IMR-90 (cell line): Measurements from ENCODE around the gene TCF12. TPM values are rescaled to one million over a fixed set of nuclear protein-coding genes. Genes with fewer than 3 reads are reported as not detected.

Experiments used
- ATAC-seq: fragments of 200-7000 bp; cut with Tn5 transposase; 2 replicates; pipeline ENCODE4 v1.9.1; 2020; ENCODE audit warnings: low read depth, mild to moderate bottlenecking, moderate library complexity
- BruUV-seq: library from RNA; stranded (reverse); fragments of 400-500 nt; replicated peaks from 2 replicates; lab custom pipeline; 2021; lab: Mats Ljungman, UMichigan
- CTCF ChIA-PET: fragments of 300-600 bp; formaldehyde crosslinking; extraction: SDS; loops from one replicate; lab custom pipeline; 2021; ENCODE audit warnings: antibody characterized with exemption; lab: Yijun Ruan, JAX
- POLR2A ChIA-PET: fragments of 300-600 bp; sonication (Branson Sonifier 250); formaldehyde crosslinking; loops from one replicate; lab custom pipeline; 2022; ENCODE audit warnings: antibody characterized with exemption; ENCODE audit not compliant: unreplicated experiment; lab: Charles Lee
- DNase-seq: peaks from one replicate; pipeline ENCODE4 v3.0.0; 2013
- H2AFZ ChIP-seq: replicated peaks from 2 replicates; pipeline ENCODE3; 2013; ENCODE audit warnings: low read length, mild to moderate bottlenecking; ENCODE audit not compliant: poor library complexity
- H2AK5ac ChIP-seq: 2 replicates; pipeline ENCODE4 v1.6.1; 2013; ENCODE audit warnings: low read depth, low read length, inconsistent platforms
- H2AK9ac ChIP-seq: replicated peaks from 2 replicates; pipeline ENCODE3; 2013; ENCODE audit warnings: mild to moderate bottlenecking, low read depth, low read length, moderate library complexity; ENCODE audit not compliant: poor library complexity
- H2BK120ac ChIP-seq: 2 replicates; pipeline ENCODE4 v1.6.1; 2013; ENCODE audit warnings: low read depth, low read length, inconsistent platforms
- H2BK15ac ChIP-seq: 3 replicates; pipeline ENCODE4 v1.6.1; 2013; ENCODE audit warnings: low read depth, low read length, inconsistent platforms
- H2BK20ac ChIP-seq: 2 replicates; pipeline ENCODE4 v1.6.1; 2013; ENCODE audit warnings: low read depth, mild to moderate bottlenecking, inconsistent platforms, low read length, moderate library complexity
- H2BK5ac ChIP-seq: 2 replicates; pipeline ENCODE4 v1.6.1; 2013; ENCODE audit warnings: mild to moderate bottlenecking, low read depth, low read length, inconsistent platforms; ENCODE audit not compliant: poor library complexity, severe bottlenecking
- H3K14ac ChIP-seq: replicated peaks from 2 replicates; pipeline ENCODE4 v1.6.1; 2013; ENCODE audit warnings: low read depth, low read length, inconsistent platforms
- H3K18ac ChIP-seq: 2 replicates; pipeline ENCODE4 v1.6.1; 2013; ENCODE audit warnings: low read depth, low read length, control low read depth
- H3K23ac ChIP-seq: 2 replicates; pipeline ENCODE4 v1.6.1; 2013; ENCODE audit warnings: low read depth, low read length, inconsistent platforms
- H3K27ac ChIP-seq: 2 replicates; pipeline ENCODE4 v1.5.1; 2013; ENCODE audit warnings: mild to moderate bottlenecking, control low read depth, low read length; ENCODE audit not compliant: insufficient read depth
- H3K27me3 ChIP-seq: 2 replicates; pipeline ENCODE4 v1.6.1; 2013; ENCODE audit warnings: low read length; ENCODE audit not compliant: control insufficient read depth, insufficient read depth
- H3K36me3 ChIP-seq: 2 replicates; pipeline ENCODE4 v1.6.1; 2013; ENCODE audit warnings: low read length, mixed read lengths; ENCODE audit not compliant: control insufficient read depth, insufficient read depth
- H3K4ac ChIP-seq: 2 replicates; pipeline ENCODE4 v1.6.1; 2013; ENCODE audit warnings: low read depth, low read length, inconsistent platforms
- H3K4me1 ChIP-seq: 2 replicates; pipeline ENCODE4 v1.6.1; 2013; ENCODE audit warnings: low read length, mixed read lengths; ENCODE audit not compliant: control insufficient read depth, insufficient read depth
- H3K4me2 ChIP-seq: 2 replicates; pipeline ENCODE4 v1.6.1; 2013; ENCODE audit warnings: low read depth, mild to moderate bottlenecking, control low read depth, low read length, moderate library complexity
- H3K4me3 ChIP-seq: 2 replicates; pipeline ENCODE4 v1.5.1; 2013; ENCODE audit warnings: low read depth, mild to moderate bottlenecking, control low read depth, low read length, moderate library complexity; ENCODE audit not compliant: insufficient read depth
- H3K56ac ChIP-seq: 2 replicates; pipeline ENCODE4 v1.6.1; 2013; ENCODE audit warnings: low read length, inconsistent platforms; ENCODE audit not compliant: insufficient read depth; ENCODE audit errors: extremely low read depth
- H3K79me1 ChIP-seq, 2 experiments: 2 replicates each; pipeline ENCODE4 v1.6.1; 2013; ENCODE audit warnings: low read length in 2 of 2, inconsistent platforms in 1 of 2, low read depth in 1 of 2
- H3K9ac ChIP-seq: 2 replicates; pipeline ENCODE4 v1.6.1; 2013; ENCODE audit warnings: low read depth, low read length, control low read depth
- H3K9me1 ChIP-seq: 2 replicates; pipeline ENCODE4 v1.6.1; 2013; ENCODE audit warnings: low read length, inconsistent platforms; ENCODE audit not compliant: insufficient read depth
- H3K9me3 ChIP-seq: 2 replicates; pipeline ENCODE4 v1.6.1; 2013; ENCODE audit warnings: low read length; ENCODE audit not compliant: control insufficient read depth, insufficient read depth
- H4K20me1 ChIP-seq: 2 replicates; pipeline ENCODE4 v1.6.1; 2013; ENCODE audit warnings: low read length, inconsistent platforms; ENCODE audit not compliant: insufficient read depth
- H4K5ac ChIP-seq: 2 replicates; pipeline ENCODE4 v1.6.1; 2013; ENCODE audit warnings: mild to moderate bottlenecking, low read depth, low read length, control low read depth
- H4K8ac ChIP-seq, 2 experiments: 2 replicates each; pipeline ENCODE4 v1.6.1; 2013; ENCODE audit warnings: low read depth in 2 of 2, low read length in 2 of 2, control low read depth in 1 of 2, inconsistent platforms in 1 of 2
- H4K91ac ChIP-seq: 2 replicates; pipeline ENCODE4 v1.6.1; 2013; ENCODE audit warnings: low read depth, low read length, inconsistent platforms; ENCODE audit not compliant: insufficient read depth
- CHD1 ChIP-seq: IDR thresholded peaks from 2 replicates; pipeline ENCODE4 v1.6.1; 2012; ENCODE audit warnings: low read depth, low read length, improper control_type of control experiment
- MAZ ChIP-seq: IDR thresholded peaks from 2 replicates; pipeline ENCODE4 v1.6.1; 2012; ENCODE audit warnings: low read depth, mild to moderate bottlenecking, low read length, improper control_type of control experiment, moderate library complexity, borderline replicate concordance
- POLR2A ChIP-seq: IDR thresholded peaks from 2 replicates; pipeline ENCODE4 v1.6.1; 2012; ENCODE audit warnings: mild to moderate bottlenecking, low read depth, low read length
- RAD21 ChIP-seq: IDR thresholded peaks from 2 replicates; pipeline ENCODE4 v1.6.1; 2012; ENCODE audit warnings: low read length, improper control_type of control experiment
- RCOR1 ChIP-seq: IDR thresholded peaks from 2 replicates; pipeline ENCODE4 v1.6.1; 2012; ENCODE audit warnings: mild to moderate bottlenecking, low read length, improper control_type of control experiment; ENCODE audit not compliant: insufficient replicate concordance
- RFX5 ChIP-seq: IDR thresholded peaks from 2 replicates; pipeline ENCODE4 v1.8.0; 2012; ENCODE audit warnings: low read depth, mild to moderate bottlenecking, low read length, moderate library complexity
- WGBS, 2 experiments: methylation state at CpG; one replicate each; pipeline versions ENCODE4 v1.1.5 to v1.1.7; 2013; ENCODE audit warnings: missing lambda C conversion rate in 2 of 2; ENCODE audit not compliant: insufficient read length in 1 of 2; ENCODE audit errors: extremely low coverage in 2 of 2; 5-methylcytosine and 5-hydroxymethylcytosine counted together
- dilution Hi-C: fragments of 300-500 bp; cut with HindIII; formaldehyde crosslinking; loops from one replicate; pipeline ENCODE4 v1.14.3; 2018; ENCODE audit warnings: low sequenced_read_pairs; ENCODE audit not compliant: unreplicated experiment
- in situ Hi-C: fragments of 300-500 bp; cut with MboI; formaldehyde crosslinking; loops from 3 replicates; pipeline ENCODE4 v1.14.3; 2019; ENCODE audit warnings: low sequenced_read_pairs, inconsistent platforms, mixed read lengths
- intact Hi-C: fragments of 100-400 bp; cut with micrococcal nuclease; formaldehyde crosslinking; loops from 2 replicates; pipeline ENCODE4 v1.10.0; 2022
- polyA plus RNA-seq, 3 experiments: library from polyadenylated mRNA; depleted of rRNA; stranded (reverse); fragments of >200 nt; gene quantifications; 2 replicates each; pipeline ENCODE4 v1.2.3, GENCODE V29; 2012; ENCODE audit warnings: low replicate concordance in 1 of 3
- total RNA-seq: library from RNA; depleted of rRNA; stranded (reverse); fragments of >200 nt; gene quantifications from 2 replicates; pipeline ENCODE4 v1.2.3, GENCODE V29; 2012
- TF ChIP-seq, protein P1 (sequence below): fragments of 150-350 bp; IDR thresholded peaks from 2 replicates; pipeline ENCODE4 v1.6.1; 2017; ENCODE audit warnings: mild to moderate bottlenecking, antibody characterized with exemption, low read length, low read depth

TCF12 gene
- total and polyA plus RNA-seq, 2 of the 4 experiments (the other 2 are of a cell fraction) = 79.4 to 160 TPM

DNA sequence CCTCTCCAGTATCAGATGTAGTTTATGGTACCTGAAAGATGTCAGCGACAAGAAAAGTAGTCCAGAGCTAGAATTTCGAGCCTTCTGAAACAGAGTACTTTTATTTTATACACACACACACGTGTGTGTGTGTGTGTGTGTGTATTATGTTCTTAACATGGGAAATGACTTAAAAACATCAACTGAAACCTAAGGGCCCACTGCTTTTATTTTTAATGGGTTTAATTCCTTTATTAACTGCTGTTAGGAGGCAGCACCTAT is 1.9 kb downstream of the TCF12 start:
- Histone ChIP-seq H3K18ac (no peak overlapping the region), H3K27me3 (no peaks in the 10 kb centered on the region), H3K4me1 (0 out of 2 replicates have a peak, but pooled peaks cover 5% of the 10 kb centered on the region), H2AK5ac (no peak overlapping the region), H3K4me3 (peak overlapping the region; percentile 97), H3K4ac (no peak overlapping the region; the same call in 1 of the 2 replicates), H3K14ac (peak overlapping the region; percentile 93; the same call in 1 of the 2 replicates), H3K9ac (peak overlapping the region; percentile 97; the same call in 1 of the 2 replicates), H3K4me2 (peak overlapping the region; percentile 85), H2BK15ac (no peak overlapping the region), H3K9me3 (no peaks in the 10 kb centered on the region), H3K9me1 (no peaks in the 10 kb centered on the region), H3K23ac (peak overlapping the region; percentile 99; the same call in 1 of the 2 replicates), H2BK120ac (no peak overlapping the region), H2BK20ac (no peak overlapping the region), H2AK9ac (no peak overlapping the region), H4K8ac (no peak overlapping the region), H3K79me1 (peaks cover 5 to 42% of the 10 kb centered on the region in 2 experiments; a peak in 2 of 4 replicates), H4K5ac (no peak overlapping the region), H4K91ac (no peak overlapping the region), H3K36me3 (peaks cover 2% of the 10 kb centered on the region; the same call in 1 of the 2 replicates), H2BK5ac (peak overlapping the region; percentile 86), H3K56ac (no peak overlapping the region), H3K27ac (no peak overlapping the region), H2AFZ (no peak overlapping the region), H4K20me1 (peaks cover 8% of the 10 kb centered on the region)
- no peak for ATAC-seq
- TF ChIP-seq CHD1 = no peak
- TF ChIP-seq POLR2A = no peak
- TF ChIP-seq MAZ = no peak
- no peak for TF ChIP-seq RFX5
- TF ChIP-seq RAD21 = no peak
- TF ChIP-seq, protein P1, sequence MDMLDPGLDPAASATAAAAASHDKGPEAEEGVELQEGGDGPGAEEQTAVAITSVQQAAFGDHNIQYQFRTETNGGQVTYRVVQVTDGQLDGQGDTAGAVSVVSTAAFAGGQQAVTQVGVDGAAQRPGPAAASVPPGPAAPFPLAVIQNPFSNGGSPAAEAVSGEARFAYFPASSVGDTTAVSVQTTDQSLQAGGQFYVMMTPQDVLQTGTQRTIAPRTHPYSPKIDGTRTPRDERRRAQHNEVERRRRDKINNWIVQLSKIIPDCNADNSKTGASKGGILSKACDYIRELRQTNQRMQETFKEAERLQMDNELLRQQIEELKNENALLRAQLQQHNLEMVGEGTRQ = no peak
- no peak for TF ChIP-seq RCOR1
- POLR2A ChIA-PET = no interaction called here
- dilution Hi-C loops = no loop called here
- intact Hi-C loops = loop anchor here (10.0 kb wide), 1 partner anchor 385 kb away; no protein-coding TSS in a partner anchor
- WGBS, 2 experiments = no CpG with 5 or more reads among the region's 3 CpGs
- in situ Hi-C loops = loop anchor here (25.0 kb wide), 1 partner anchor 617 kb away; no protein-coding TSS in a partner anchor
- CTCF ChIA-PET = no interaction called here
- no TSS peak for BruUV-seq
- DNase-seq = no peak
